CD4-positive, alpha-beta T cell treated with Interleukin-1 beta for 1 hour (primary cell): Measurements from ENCODE around the gene YARS1.

Experiments used
- DNase-seq, 2 donors: peaks; one replicate each; pipeline ENCODE4 v3.0.0-alpha.2; 2020 to 2022

Gene YARS1

DNA sequence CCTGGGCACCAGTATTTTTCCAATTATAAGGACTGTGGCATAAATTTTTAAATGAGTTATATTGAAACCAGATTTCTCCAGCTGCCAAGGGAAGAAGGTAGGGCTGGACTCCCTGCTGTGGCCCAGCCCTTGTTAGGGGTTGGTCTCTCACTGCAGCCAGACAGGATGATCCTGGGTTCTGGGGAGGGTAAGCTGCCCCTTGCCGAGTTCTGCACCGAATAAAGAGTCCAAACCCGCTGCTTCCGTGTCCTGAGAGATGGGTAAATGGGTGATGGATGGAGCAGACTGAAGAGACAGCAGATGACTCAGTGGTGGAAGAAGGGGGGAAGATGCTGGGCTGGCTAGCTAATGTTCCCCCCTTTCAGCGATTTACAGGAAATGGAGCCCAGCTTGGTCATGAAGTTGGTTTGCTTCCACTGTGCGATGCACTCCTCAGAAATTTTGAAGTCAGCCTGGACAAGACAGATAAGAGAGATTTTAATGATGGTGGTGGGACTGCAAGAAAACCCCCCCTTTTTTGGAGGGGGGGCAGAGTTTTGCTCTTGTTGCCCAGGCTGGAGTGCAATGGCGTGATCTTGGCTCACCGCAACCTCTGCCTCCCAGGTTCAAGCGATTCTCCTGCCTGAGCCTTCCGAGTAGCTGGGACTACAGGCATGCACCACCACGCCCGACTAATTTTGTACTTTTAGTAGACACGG lies 41.4 kb downstream of the YARS1 start:
- DNase-seq = no peak

- no peak for DNase-seq
These were observed 42.1 kb downstream of the YARS1 start for GRCh38 chr1:32774950-32775634.

DNA sequence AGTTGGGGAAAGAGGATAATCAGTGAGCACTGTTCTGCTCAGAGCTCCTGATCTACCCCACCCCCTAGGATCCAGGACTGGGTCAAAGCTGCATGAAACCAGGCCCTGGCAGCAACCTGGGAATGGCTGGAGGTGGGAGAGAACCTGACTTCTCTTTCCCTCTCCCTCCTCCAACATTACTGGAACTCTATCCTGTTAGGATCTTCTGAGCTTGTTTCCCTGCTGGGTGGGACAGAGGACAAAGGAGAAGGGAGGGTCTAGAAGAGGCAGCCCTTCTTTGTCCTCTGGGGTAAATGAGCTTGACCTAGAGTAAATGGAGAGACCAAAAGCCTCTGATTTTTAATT lies 42.7 kb downstream of the YARS1 start:
- DNase-seq = no peak

DNA sequence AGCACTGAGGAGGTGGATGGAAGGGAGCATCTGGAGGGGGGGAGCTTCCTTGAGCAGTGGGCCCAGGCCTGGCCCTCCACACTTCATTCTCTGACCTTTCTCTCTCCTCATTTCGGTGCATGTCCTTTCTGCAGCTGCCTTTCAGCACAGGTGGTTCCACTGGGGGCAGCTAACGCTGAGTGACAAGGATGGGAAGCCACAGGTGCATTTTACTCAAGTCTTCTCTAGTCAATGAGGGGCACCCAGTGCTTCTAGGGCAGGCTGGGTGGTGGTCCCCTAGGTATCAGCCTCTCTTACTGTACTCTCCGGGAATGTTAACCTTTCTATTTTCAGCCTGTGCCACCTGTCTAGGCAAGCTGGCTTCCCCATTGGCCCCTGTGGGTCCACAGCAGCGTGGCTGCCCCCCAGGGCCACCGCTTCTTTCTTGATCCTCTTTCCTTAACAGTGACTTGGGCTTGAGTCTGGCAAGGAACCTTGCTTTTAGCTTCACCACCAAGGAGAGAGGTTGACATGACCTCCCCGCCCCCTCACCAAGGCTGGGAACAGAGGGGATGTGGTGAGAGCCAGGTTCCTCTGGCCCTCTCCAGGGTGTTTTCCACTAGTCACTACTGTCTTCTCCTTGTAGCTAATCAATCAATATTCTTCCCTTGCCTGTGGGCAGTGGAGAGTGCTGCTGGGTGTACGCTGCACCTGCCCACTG lies 43.2 kb downstream of the YARS1 start:
- DNase-seq = no peak

DNA sequence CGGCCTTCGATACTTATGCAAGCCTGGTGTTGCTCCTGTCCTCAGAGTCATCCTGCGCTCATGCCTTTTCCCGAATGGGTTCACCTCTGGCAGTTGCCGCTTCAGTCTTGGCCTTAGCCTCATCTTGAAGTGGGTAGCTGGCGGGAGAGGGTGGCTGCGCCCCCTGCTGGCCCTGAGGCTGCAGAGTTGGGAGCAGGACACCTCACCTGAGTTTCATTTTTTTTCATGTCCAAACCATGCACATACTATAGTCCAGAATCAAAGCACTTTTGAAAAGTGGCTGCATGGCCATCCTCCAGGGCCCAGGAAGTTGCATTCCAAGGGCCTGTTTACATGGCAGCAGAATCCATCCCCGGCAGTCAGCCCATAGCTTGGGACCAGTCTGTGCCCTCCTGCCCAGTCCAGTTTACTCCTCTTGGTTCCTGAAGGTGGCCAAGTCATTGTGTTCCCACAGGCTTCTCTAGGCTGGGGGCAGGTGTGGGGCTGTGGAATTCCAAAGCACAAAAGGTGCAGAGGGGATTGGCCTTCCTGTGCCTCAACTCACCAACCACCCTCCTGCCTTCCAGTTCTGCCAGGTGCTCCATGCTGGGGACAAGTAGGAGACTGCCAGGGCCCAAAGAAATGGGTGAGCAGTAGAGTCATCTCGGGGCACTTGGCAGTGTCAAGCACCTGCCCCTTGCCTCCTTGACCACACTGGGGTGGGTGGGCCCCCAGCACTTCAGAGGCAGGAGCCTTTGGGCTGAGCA lies 44.0 kb downstream of the YARS1 start:
- DNase-seq = peak; percentile 72 to 73

- no peak for DNase-seq
These were observed 44.7 kb downstream of the YARS1 start for GRCh38 chr1:32772281-32773017.

- DNase-seq = no peak
These were observed 45.4 kb downstream of the YARS1 start for GRCh38 chr1:32771561-32772280.

DNA sequence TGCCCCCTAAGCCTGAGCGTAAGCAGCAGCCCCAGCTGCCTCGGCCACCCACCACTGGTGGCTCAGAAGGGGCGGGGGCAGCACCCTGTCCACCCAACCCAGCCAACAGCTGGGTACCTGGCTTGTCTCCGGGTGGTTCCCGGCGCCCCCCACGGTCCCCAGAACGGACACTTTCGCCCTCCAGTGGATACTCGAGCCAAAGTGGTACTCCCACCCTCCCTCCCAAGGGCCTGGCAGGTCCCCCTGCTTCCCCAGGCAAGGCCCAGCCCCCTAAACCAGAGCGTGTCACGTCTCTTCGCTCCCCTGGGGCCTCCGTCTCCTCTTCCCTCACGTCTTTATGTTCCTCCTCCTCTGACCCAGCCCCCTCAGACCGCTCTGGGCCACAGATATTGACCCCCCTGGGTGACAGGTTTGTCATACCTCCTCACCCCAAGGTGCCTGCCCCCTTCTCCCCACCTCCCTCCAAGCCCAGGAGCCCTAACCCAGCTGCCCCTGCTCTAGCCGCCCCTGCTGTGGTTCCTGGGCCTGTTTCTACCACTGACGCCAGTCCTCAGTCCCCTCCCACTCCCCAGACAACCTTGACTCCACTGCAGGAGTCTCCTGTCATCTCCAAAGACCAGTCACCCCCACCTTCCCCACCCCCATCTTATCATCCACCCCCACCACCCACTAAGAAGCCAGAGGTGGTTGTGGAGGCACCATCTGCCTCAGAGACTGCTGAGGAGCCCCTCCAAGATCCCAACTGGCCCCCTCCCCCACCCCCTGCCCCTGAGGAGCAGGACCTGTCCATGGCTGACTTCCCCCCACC lies 46.2 kb downstream of the YARS1 start:
- no peak for DNase-seq

- DNase-seq = no peak
These were observed 46.9 kb downstream of the YARS1 start for GRCh38 chr1:32770221-32770731.

- no peak for DNase-seq
These were observed 47.5 kb downstream of the YARS1 start for GRCh38 chr1:32769524-32770220.

DNA sequence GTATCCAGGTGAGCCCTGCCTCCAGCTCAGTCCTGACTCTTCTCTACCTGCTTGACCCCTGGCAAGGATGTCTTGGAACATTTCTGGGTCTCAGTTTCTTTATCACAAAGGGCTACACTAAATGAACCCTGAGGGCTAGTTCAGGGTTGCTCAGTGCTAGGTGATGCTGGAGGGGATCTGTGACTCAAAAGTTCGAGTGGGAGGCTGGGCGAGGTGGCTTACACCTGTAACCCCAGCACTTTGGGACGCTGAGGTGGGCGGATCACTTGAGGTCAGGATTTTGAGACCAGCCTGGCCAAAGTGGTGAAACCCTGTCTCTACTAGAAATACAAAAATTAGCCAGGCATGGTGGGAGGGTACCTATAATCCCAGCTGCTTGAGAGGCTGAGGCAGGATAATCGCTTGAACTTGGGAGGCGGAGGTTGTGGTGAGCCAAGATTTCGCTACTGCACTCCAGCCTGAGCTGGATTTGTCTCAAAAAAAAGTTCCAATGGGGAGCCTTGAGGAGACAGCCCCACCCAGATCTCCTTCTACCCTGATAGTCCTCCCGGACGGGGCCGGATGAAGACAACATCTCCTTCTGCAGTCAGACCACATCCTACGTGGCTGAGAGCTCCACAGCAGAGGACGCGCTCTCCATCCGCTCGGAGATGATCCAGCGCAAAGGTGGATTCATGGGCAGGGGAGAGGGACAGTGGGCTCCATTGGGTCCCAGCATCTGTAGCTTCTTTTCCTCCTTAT lies 48.9 kb downstream of the YARS1 start:
- DNase-seq = no peak

GRCh38 chr1:32767641-32768040 lies 49.5 kb downstream of the YARS1 start:
- no peak for DNase-seq

DNA sequence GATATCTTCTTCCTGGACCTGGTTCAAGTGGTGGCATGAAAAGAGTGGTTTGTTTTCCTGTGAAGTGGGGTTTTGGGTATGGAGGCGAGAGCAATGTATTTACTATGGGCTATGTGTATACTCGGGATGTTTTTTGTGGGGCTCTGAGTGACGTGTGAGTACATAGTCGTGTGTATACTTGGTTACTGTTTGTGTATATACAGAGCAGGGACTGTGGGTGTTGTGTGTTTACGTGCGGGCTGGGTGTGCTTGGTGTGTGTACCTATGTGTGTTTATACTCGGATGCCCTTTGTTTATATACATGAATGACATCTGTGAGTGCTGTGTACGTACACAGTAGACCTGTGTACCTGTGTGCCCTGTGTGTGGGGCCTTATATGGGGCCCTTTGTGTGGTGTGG lies 50.0 kb downstream of the YARS1 start:
- DNase-seq = no peak

DNA sequence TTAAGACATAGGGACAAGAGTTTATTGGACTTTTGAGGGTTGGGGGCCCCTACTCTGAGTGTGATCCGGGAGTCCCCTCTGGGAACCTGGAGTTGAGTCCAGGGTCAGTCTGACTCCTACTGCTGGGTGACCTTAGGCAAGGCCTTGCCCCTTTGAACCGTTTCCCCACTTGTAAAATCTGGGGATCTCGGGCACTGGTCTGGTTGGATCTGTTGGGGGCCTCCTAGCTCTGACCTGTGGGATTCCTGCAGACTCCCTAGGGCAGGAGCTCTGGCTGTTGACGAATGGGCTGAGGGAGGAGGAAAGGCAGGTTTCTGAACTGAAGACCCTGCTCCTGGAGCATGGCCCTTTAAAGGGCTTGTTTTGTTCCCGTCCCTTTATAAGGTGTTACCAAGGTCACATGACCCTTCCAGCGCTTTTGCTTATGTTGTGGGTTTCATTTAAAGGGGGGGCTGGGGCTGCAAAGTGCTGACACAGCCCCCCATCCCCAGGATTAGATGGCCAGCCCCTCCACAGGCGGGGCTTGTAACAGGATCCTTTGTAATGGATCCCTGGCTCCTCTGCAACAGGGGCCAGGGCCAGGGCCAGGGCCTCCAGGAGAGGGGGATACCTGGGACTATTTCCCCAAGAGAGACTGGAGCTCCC lies 50.7 kb downstream of the YARS1 start:
- DNase-seq = no peak

DNA sequence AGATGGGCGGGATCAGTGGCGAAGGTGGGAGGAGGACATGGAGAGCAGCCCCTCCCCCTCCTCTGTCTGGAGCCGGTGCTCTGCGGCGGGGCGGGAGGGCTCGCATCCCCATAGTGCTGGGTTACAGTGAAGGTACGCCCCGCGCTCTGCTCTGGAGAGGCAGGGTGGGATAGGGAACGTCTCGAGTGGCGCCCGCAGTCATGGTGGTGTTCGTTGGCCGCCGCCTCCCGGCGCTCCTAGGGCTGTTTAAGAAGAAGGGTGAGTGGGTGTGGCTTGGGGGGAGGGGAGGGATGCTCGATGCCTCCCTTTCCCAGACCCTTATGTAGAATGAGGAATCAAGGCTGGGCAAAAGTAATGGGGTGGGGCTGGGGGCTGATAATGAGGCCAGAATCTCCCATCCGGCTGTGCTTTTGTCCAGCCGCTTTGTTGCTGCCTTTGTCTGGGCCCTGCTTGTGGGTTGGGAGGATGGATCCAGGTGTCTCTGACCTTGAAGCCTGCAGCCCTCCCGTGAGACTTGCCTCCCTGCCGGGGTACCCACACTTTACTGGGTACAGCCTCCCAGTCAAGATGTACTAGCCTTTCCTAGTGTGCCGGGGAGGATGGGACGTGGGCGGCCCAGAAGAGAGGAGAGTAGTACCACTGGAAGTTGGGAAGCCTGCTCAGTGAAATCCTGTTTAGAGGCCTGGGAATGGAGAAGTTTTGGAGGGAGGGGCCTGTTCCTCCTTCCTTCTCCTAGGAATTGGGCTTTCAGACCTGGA lies 51.4 kb downstream of the YARS1 start:
- no peak for DNase-seq

GRCh38 chr1:32764826-32765569 lies 52.2 kb downstream of the YARS1 start:
- no peak for DNase-seq

DNA sequence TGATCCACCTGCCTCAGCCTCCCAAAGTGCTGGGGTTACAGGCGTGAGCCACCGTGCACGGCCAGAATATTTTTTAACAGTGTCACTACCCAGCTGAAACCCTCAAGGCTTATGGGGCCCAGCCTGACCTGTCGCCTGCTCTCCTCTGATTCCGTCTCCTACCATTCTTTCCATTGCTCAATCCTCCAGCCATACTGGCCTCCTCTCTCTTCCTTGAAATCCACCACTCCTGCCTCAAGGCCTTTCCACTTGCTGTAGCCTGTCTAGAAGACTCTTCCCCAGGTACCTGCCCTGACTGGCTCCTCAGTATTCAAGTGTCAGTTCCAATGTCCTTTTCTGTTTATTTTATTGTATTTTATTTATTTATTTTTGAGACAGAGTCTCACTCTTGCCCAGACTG lies 53.9 kb downstream of the YARS1 start:
- DNase-seq = no peak

DNA sequence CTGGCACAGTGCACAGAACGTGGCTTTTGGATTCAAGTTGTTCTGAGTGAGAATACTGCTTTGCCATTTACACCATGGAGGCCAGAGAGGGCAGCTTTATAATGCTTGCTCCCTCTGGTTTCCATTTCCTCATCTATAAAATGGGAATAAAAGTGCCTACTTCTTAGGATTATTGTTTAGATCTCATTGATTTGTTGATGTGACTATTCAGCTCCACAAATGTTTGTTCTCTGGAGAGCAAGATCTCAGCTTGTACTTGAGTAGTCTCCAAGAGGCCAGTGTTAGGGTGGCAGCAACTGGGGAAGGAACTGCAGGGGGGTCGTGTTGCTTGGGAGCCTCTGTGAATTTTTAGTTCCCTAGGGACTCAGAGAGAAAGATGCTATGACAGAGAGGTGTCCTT lies 55.2 kb downstream of the YARS1 start:
- no peak for DNase-seq
